ENCODE results near the gene HSD17B13.

The HSD17B13 gene

GRCh38 chr4:87322754-87323153, at the start of gene HSD17B13:
Gene HSD17B13 (minus strand): TSS chr4:87322882. CDS start chr4:87322841, 41 bp downstream.
- no peak for DNase-seq (ENCODE audit: low read depth)
- no peak for TF ChIP-seq CTCF (IDR thresholded peaks at IDR 0.05; ENCODE audit: low read length, missing control alignments)
- no peak within 1 kb of the TSS for H3K4me3 ChIP-seq (replicated peaks; ENCODE audit: low read depth, low read length)

- no peak for TF ChIP-seq CTCF (IDR thresholded peaks at IDR 0.05; ENCODE audit: low read length, missing control alignments)
- DNase-seq (ENCODE audit: low read depth), result no peak
- no peak overlapping the region for H3K4me3 ChIP-seq (replicated peaks; ENCODE audit: low read depth, low read length)
Observed at GRCh38 chr4:87370068-87370467, 47.4 kb upstream of the HSD17B13 start.

GRCh38 chr4:87366521-87367162, 44.0 kb upstream of the HSD17B13 start:
- DNase-seq (ENCODE audit: low read depth), result no peak
- TF ChIP-seq CTCF (IDR thresholded peaks at IDR 0.05; ENCODE audit: low read length, missing control alignments), result no peak
- no peak overlapping the region for H3K4me3 ChIP-seq (replicated peaks; ENCODE audit: low read depth, low read length)

GRCh38 chr4:87365348-87365747, 42.7 kb upstream of the HSD17B13 start:
- H3K4me3 ChIP-seq (replicated peaks; ENCODE audit: low read depth, low read length), result no peak overlapping the region
- TF ChIP-seq CTCF (IDR thresholded peaks at IDR 0.05; ENCODE audit: low read length, missing control alignments), result no peak
- no peak for DNase-seq (ENCODE audit: low read depth)

GRCh38 chr4:87363552-87363951, 40.9 kb upstream of the HSD17B13 start:
- H3K4me3 ChIP-seq (replicated peaks; ENCODE audit: low read depth, low read length), result no peak overlapping the region
- DNase-seq (ENCODE audit: low read depth), result no peak
- no peak for TF ChIP-seq CTCF (IDR thresholded peaks at IDR 0.05; ENCODE audit: low read length, missing control alignments)

GRCh38 chr4:87360338-87360935, 37.8 kb upstream of the HSD17B13 start:
- no peak for DNase-seq (ENCODE audit: low read depth)
- TF ChIP-seq CTCF (IDR thresholded peaks at IDR 0.05; ENCODE audit: low read length, missing control alignments), result no peak
- H3K4me3 ChIP-seq (replicated peaks; ENCODE audit: low read depth, low read length), result no peak overlapping the region

GRCh38 chr4:87359258-87359657, 36.6 kb upstream of the HSD17B13 start:
- TF ChIP-seq CTCF (IDR thresholded peaks at IDR 0.05; ENCODE audit: low read length, missing control alignments), result no peak

More at GRCh38 chr4:87359258-87359657, 36.6 kb upstream of the HSD17B13 start:
- DNase-seq (ENCODE audit: low read depth), result no peak
- H3K4me3 ChIP-seq (replicated peaks; ENCODE audit: low read depth, low read length), result no peak overlapping the region
